HG03432 (cell line): ENCODE measurements around the gene PRKG2.
"Not testable (repeated sequence)": the region's sequence is repeated elsewhere in the genome, so short reads cannot be mapped to it uniquely, and the experiment has no call there.

Experiments
- ATAC-seq: cut with Tn5 transposase; IDR thresholded peaks from one replicate; pipeline ENCODE4 v1.9.1; 2021; ENCODE audit warnings: mild to moderate bottlenecking, moderate library complexity; ENCODE audit not compliant: unreplicated experiment

The PRKG2 gene, protein sequence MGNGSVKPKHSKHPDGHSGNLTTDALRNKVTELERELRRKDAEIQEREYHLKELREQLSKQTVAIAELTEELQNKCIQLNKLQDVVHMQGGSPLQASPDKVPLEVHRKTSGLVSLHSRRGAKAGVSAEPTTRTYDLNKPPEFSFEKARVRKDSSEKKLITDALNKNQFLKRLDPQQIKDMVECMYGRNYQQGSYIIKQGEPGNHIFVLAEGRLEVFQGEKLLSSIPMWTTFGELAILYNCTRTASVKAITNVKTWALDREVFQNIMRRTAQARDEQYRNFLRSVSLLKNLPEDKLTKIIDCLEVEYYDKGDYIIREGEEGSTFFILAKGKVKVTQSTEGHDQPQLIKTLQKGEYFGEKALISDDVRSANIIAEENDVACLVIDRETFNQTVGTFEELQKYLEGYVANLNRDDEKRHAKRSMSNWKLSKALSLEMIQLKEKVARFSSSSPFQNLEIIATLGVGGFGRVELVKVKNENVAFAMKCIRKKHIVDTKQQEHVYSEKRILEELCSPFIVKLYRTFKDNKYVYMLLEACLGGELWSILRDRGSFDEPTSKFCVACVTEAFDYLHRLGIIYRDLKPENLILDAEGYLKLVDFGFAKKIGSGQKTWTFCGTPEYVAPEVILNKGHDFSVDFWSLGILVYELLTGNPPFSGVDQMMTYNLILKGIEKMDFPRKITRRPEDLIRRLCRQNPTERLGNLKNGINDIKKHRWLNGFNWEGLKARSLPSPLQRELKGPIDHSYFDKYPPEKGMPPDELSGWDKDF

DNA sequence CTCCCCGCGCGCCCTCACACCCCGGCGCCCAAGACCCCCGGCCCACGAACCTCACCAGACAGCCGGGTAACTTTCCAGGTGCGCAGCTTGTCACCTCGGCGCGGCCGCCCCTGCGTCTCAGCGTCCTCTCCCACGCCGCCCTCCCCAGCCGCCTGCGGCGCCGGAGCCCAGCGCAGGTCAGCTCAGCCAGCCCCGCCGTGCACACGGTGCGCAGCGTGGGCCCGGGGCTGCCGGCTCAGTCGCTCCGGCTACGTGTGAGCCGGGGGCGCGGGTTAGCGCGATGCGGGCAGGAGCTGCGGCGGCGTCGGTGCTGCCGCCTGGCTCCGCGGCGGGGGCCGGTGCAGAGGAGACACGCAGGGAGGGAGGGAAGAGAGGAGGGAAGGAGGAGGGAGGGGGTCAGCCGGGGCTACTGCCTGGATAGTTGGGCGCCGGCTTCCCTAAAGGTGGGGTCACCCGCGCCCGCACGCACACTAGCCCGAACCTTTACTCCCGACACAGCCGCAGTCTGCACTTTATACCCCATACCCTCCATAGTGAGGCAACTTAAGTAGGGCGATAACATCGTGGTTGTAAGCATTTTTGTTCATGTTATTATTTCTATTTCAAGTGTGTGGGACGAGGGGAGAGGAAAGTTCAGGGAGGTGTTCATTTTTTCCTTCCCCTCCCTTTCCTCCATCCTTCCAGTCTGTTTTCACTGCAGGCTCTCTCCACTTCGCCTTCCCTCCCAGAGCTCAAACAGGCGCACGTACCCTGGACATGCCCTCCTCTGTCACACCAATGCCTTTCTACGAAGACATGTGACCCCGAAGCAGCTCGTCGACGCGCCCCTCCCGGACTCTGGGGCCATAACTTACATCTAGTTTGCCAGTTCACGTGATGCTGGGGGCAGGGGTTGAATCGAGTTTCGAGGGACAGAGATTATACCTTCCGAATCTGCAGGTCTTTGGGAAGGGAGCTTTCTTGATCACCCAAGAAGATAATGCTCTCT, at the start of gene PRKG2:
Gene PRKG2, minus strand, starts transcription at position 342 of the 988 bp plus-strand sequence. CDS start 10,175 bp downstream, outside the sequence.
- ATAC-seq, result no peak

DNA sequence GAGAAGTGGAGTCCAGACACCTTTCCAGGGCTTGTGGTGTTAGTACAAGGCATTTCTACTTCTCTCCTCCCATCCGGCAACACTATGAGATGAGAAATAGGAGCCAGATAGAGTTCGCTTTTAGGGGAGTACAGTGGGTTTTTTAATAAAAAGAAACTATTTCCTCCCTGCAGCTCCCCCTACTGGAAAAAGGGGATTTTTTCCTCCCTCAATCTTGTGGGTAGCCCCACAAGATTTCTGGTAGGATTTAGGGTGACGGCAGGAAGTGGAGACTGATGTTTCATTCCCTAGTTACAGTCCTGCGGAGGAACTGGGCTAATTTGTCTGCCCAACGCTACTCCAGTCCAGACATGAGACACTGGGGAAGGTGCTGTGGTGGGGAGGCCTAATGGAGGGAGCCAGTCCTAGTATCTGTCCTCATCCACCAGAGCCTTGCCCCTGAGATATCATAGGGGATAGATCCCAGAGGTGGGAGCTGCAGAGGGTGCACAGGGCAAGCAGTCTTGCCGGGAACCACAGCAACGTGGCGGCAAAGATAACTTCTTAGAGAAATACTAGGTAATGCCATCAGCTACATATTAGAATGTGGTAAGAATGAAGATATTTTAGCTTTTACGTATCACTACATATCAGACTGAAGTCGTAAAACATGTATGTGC, 45.5 kb upstream of the PRKG2 start:
- no peak for ATAC-seq

DNA sequence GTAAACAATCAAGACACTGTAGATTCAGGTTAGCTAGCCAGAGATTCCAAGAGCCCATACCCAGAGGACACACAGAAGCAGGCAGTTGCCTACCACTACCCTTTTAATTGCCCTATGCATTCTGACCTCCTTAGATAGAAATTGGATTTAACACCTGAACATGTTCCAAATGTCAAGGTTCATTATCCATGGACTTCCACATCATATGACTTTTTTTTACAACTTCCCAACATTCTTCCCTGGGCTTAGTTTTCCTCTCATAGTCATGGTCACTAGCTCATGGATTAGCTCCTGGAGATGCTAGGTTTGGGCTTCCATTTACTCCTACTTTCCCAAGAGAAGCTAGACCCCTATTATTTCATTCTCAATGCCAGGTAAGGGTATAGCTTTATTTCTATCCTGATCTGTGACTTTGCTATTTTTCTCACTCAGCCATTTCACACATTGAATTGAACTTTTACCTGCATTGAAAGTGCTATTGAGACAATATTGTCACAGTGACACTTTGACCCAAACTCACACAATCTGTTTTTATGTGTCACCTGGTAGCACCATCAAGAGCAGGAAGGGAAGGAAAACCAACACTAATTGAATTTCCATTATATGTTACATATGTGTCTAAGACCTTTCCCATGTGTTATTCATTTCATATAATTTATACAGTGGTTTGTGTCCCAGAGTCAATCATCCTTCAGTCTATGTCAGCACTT, 44.0 kb upstream of the PRKG2 start:
- ATAC-seq, result no peak

DNA sequence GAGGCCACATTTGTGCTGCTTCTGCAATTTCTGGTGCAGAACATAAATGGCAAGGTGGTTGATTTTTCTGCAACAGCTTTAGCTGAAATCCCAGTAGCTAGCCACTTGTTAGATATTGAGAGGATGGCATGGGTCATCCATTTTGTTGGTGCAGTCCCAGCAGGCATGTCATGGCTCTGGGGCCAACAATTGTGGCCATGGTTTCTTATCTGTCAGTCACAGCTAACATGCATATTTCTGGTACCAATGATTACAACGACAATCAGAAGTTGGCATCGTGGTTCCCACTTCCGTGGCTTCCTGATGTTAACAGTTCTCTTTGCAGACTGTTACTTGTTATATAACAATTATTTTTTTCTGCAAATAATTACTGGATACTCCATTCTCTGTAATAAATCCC, 42.8 kb upstream of the PRKG2 start:
- ATAC-seq, result no peak

DNA sequence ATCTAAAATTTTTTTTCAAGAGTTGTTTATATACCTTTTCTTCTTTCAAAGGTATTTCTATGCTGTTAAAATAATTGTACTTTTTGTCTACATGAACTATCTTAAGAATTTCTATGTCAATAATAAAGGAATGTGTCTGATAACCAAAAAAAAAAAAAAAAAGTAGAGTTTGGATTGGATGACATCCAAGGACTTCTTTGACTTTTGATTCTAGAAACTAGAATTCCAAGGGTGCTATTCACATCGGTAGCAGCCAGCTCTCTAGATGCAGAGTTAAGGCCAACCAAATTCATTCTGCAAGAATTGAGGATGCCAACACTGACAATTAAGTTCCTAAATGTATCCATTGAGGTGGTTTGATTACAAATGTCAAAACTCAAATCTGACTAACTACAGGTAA, 42.0 kb upstream of the PRKG2 start:
- ATAC-seq, result no peak

DNA sequence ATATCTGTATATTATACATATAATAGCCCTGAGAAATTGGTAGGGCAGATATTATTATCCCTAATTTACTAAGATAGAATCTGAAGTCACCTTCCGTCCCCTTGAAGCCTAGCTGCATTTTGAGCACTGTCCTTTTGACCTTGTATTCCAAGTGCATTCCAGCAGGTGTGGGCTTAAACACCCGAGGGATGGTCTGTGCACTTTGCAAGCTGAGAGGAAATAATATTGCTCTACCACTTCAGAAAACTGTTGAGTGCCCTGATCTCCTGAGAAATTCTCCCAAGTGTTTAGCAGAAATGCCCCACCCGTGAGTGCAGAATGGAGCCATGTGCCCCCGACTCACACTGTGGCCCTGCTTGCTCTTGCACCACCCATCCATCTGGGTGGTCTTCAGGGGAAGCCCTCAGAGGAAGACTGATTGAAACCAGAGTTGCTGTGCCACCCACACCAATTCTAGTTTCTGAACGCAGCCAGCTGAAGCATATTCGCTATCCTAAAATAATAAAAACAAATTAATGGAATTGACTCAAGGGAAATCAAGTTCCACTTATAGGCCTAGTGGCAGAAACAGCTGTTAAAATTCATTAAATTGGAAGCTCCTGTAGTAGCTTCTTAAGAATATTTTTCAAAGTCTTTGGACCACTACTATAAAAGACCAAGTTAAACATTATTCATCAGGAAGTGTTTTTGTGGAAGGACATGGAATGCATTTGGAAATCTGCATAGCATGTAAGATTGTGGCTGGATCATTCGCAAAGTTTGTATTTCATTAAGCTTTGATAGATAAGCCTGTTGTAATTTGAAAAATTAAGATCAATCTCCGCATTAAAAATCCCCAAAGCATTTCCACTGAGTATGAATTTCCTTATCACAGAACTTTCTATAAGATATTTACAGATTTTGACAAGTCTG, 41.3 kb upstream of the PRKG2 start:
- no peak for ATAC-seq

DNA sequence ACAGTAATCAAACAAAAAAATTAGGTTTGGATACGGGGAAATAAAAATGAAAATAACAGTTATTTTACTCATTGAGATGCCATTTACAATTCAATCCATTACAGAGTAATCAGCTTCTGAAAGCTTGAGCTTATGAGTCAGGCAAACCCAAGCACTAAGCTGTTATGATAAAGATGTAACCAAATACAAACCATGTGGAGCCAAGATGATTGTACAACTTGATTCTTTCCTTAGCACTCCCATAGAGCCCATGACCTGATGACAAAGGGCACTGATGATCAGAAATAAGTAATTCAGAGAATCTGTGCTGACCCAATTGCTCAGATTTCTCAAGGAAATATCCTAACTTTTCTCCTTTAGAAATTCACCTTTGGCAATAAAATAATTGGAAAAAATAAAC, 40.5 kb upstream of the PRKG2 start:
- no peak for ATAC-seq

DNA sequence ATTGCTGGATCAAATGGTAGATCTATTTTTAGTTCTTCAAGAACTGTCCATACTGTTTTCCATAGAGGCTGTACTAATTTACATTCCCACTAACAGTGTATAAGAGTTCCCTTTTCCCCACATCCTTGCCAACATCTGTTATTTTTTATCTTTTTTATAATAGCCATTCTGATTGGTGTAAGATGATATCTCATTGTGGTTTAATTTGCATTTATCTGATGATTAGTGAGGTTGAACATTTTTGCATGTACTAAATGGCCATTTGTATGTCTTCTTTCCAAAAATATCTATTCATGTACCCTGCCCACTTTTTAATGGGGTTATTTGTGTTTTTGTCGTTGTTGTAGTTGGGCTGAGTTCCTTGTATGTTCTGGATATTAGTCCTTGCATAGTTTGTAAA, 35.4 kb upstream of the PRKG2 start:
- no peak for ATAC-seq

DNA sequence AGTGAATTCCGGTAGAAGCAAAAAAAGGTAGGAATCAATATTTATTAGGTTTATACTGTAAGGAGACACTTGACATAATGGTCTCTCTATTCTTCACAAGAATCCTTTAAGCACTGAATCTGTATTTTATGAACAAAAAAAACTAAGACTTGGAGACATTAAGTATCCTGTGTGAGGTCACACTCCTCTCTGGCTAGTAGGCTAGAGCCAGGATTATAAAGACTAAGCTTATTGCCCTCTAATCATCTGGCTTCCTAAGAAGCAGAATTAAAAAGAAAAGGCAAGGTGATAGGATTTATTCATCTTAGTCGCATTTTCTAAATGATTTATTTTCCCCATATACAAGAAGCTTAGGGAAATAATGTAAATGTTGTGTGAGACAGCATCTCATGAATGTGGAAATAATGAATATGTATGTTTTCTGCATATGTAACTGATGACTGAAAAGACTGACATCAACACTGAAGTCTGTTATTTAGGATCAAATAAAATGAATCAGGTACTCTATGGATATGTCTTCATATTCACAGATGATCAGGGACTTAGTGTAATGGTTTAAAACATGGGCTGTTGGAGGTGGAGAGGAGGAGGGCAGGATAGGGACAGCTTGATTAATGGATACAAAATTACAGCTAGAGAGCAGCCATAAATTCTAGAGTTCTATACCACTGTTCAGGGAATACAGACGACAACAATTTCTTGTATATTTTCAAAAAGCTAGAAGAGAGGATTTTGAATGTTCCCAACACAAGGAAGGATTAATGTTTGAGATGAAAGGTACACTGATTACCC, 30.4 kb upstream of the PRKG2 start:
- ATAC-seq, result no peak

DNA sequence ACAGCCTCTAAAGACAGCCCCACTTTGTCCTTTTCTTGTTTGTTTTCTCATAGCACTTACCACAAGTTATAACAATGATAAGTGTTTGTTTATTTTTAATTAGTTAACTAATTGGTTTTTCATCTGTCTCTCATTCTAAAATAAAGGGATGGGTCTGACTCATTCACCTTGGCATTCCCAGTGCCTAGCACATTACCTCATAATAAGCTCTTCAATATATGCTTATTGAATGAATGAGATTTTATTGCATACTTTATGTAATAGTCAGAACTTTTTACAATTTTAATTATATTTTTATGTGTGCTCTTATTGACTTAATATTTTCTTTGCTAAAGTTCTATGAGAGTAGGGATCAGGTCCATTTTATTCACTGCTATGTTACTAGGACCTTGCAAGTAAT, 22.8 kb upstream of the PRKG2 start:
- no peak for ATAC-seq

DNA sequence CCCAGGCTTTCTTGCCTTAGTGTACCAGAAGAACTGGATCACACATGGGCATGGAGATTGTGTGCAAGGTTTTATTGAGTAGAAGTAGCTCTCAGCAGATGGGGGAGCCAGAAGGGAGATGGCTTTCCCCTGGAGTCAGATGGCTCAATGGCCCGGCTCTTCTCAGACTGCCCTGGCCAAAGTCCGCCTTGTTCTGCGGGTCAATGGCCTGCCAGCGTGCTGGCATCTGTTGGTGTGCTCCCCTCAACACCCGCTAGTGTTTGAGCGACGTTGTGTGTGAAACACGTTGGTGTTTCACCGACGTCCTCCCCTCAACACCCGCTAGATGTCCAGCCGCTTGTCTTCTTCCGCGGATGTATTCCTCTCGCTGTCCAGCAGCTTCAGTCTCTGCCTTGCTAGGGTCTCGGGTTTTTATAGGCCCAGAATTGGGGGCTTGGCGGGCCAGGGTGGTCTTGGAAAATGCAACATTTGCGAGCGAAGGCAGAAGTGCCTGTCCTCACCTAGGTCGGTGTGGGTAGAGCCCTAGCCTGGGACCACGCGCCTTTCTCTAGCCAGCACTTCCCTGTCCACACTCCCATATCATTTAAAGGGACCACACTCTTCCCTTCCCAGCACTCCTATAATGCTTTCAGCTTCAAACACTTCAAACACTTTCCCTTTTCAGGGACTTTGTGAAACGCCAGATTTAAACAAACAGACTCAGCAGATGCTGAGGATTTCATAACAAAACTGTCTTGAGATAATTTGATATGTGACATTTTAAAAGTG, 21.1 kb upstream of the PRKG2 start:
- ATAC-seq, result no peak

DNA sequence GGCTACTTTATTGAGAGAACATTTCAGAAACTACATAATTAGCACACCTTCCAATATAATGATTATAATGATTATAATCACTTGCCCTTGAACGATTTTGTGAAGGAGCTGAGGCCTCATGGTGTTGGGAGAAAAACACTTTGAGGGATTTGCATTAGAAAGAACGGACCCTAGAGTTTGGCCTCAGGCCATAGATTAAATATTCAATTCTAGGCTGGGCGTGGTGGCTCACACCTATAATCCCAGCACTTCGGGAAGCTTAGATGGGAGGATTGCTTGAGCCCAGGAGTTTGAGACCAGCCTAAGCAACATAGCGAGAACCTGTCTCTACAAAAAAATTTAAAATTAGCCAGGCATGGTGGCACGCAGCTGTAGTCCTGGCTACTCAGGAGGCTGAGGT, 12.9 kb upstream of the PRKG2 start:
- ATAC-seq, result no peak

DNA sequence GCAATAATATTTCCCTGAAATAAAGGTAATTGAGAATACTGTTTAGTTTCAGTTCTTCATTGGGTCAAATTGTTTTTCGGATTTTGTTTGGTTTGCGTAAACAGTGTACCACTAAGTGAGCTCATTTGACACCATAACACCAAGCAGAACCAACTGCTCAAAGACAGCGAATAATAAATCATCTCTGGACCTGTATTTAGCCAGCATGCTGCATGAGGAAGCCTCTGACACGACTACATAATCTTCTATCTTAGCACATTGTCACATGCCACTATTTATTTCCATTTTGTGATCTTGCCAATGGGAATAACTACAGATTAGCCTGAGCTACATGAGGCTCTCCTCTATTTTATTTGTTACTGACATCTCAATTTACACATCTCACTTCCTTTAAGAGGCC, 12.1 kb upstream of the PRKG2 start:
- ATAC-seq, result no peak

DNA sequence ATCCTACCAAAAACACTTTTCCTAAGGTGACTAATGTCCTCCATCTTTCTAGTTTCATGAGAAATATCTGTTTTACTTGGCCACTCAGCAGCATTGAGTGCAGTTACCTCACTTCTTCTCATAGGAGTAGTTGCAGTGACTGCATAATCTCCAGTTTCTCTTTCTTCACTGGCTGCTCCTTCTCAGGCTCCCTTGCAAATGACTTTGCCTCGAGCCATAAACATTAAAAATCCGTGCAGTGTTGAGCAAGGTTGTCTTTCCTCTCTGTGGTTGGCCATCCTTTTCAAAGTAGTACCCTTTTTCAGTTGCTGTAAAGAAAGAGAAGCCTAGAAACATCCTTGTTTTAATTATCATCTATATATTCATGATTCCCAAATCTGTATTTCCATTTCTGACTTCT, 10.2 kb upstream of the PRKG2 start:
- no peak for ATAC-seq

DNA sequence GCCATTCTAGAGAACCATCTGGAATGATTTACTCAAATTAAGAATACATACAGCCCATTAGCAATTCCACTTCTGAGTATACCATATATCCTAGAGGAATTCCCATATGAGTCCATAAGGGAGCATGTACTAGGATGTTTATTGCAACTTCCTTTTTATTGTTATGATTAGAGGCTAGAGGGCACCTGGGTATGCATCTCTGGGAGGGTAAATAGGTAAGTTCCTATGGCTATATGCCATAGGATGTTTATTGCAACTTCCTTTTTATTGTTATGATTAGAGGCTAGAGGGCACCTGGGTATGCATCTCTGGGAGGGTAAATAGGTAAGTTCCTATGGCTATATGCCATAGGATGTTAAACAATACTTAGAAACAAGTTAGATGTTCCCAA, 7.1 kb upstream of the PRKG2 start:
- ATAC-seq, result not testable (repeated sequence)

DNA sequence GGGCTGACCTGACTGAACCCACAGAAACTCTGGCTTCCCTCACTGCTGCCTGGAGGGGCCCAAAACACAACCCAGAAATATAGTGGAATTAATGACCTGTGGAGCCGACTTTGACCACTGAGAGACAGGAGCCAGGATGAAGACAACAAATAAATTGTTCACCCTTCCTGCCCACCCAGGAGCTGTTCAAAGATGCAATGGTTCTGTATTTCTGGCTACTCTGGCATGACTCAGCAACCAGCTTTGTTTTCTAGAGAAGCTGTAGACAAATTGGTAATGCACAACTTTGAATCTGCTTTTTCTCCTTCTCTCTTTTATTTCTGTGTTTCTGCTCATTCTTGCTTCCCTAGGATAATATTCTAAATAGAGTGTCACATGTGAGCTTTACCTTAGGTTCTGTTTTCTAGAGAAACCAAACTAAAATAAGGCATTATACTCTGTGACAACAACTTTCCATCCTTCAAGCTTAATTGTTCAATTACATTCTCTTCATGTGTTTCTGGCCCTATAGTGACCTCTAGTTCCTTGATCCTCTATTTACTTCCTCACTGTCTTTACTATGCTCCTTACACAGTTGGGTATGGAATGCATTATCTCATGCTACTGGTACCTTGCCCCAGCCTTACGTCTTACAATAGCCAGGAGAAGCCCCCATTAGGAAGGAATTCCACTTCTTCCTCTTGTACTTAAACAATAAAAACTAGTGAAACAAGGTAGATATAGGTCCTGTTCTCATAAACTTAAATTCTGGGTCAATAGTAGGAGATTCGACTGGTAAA, 6.5 kb upstream of the PRKG2 start:
- ATAC-seq, result no peak

DNA sequence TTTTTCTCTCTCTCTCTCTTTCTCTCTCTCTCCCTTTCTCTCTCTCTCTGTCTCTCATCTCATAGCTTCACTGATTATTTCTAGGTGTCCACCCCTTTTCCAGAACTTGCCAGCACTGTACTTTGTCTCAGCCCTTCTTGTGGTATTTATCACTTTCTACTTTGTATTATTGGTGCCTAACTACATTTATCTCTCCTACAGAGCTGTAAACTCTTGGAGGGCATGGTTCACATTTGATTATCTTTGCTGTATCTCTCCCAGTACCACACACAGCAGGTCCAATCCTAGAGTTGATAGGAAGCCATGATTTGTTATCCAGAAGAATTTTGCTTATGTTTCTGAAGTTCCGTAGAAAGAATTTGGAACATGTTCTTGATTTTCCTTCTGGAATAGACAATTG, 5.2 kb upstream of the PRKG2 start:
- ATAC-seq, result no peak
